HG03095 (cell line): ENCODE results near the gene RAD51B.

Source experiments
- ATAC-seq: cut with Tn5 transposase; IDR thresholded peaks from one replicate; pipeline ENCODE4 v1.9.1; 2021; ENCODE audit warnings: moderate library complexity; ENCODE audit not compliant: unreplicated experiment

RAD51B gene

GRCh38 chr14:68612049-68612448 is 792.5 kb downstream of the RAD51B start:
- no peak for ATAC-seq

GRCh38 chr14:68616221-68616902 is 796.8 kb downstream of the RAD51B start:
- no peak for ATAC-seq

- no peak for ATAC-seq
Observed at GRCh38 chr14:68619790-68620574, 800.4 kb downstream of the RAD51B start.

GRCh38 chr14:68621400-68622365 is 802.1 kb downstream of the RAD51B start:
- ATAC-seq: no peak

- ATAC-seq: no peak
Observed at GRCh38 chr14:68622856-68623255, 803.3 kb downstream of the RAD51B start.

- ATAC-seq: no peak
Observed at GRCh38 chr14:68623307-68623706, 803.7 kb downstream of the RAD51B start.

GRCh38 chr14:68623826-68624225 is 804.2 kb downstream of the RAD51B start:
- ATAC-seq: no peak

- ATAC-seq: no peak
Observed at GRCh38 chr14:68624541-68625220, 805.1 kb downstream of the RAD51B start.

- no peak for ATAC-seq
Observed at GRCh38 chr14:68625366-68626090, 805.9 kb downstream of the RAD51B start.

GRCh38 chr14:68626386-68626785 is 806.8 kb downstream of the RAD51B start:
- ATAC-seq: no peak

GRCh38 chr14:68627050-68627867 is 807.7 kb downstream of the RAD51B start:
- ATAC-seq: no peak

- no peak for ATAC-seq
Observed at GRCh38 chr14:68627868-68628604, 808.5 kb downstream of the RAD51B start.

- no peak for ATAC-seq
Observed at GRCh38 chr14:68628605-68629310, 809.2 kb downstream of the RAD51B start.

- ATAC-seq: no peak
Observed at GRCh38 chr14:68630081-68630571, 810.5 kb downstream of the RAD51B start.

- no peak for ATAC-seq
Observed at GRCh38 chr14:68630611-68631393, 811.2 kb downstream of the RAD51B start.

GRCh38 chr14:68631394-68632053 is 811.9 kb downstream of the RAD51B start:
- no peak for ATAC-seq
